H1 (cell line): Measurements from ENCODE around the gene DIP2C. TPM values are rescaled to one million over a fixed set of nuclear protein-coding genes. Genes with fewer than 3 reads are reported as not detected.

Experiments used
- CTCF ChIA-PET: fragments of 300-600 bp; sonication (Branson Sonifier 250); formaldehyde crosslinking; loops from one replicate; lab custom pipeline; 2021; ENCODE audit not compliant: partially characterized antibody; lab: Charles Lee
- POLR2A ChIA-PET: fragments of 300-600 bp; sonication (Branson Sonifier 250); formaldehyde crosslinking; loops from one replicate; lab custom pipeline; 2021; ENCODE audit warnings: inconsistent platforms; ENCODE audit not compliant: partially characterized antibody; lab: Charles Lee
- DNase-seq, 2 experiments: peaks; one replicate each; pipeline versions ENCODE4 v3.0.0 to v3.0.0-alpha.2; 2010 to 2022; ENCODE audit warnings: low spot score in 2 of 2, low read depth in 1 of 2, mixed read lengths in 1 of 2
- FAIRE-seq: peaks from 2 replicates; lab custom pipeline; 2011; peaks lifted over from hg19 to GRCh38; lab: Jason Lieb, UNC
- H2AFZ ChIP-seq: 2 replicates; pipeline ENCODE4 v1.8.1; 2012; ENCODE audit warnings: low read length, inconsistent platforms
- H2AK5ac ChIP-seq: 2 replicates; pipeline ENCODE4 v1.6.1; 2013; ENCODE audit warnings: low read depth, low read length
- H2BK120ac ChIP-seq: replicated peaks from 2 replicates; pipeline ENCODE3; 2013; ENCODE audit warnings: low read depth, low read length, inconsistent platforms
- H2BK12ac ChIP-seq: 2 replicates; pipeline ENCODE4 v1.6.1; 2013; ENCODE audit warnings: low read depth, low read length
- H2BK15ac ChIP-seq: 2 replicates; pipeline ENCODE4 v1.6.1; 2013; ENCODE audit warnings: low read length
- H2BK20ac ChIP-seq: 2 replicates; pipeline ENCODE4 v1.6.1; 2013; ENCODE audit warnings: low read length
- H2BK5ac ChIP-seq: 2 replicates; pipeline ENCODE4 v1.6.1; 2013; ENCODE audit warnings: low read depth, low read length
- H3K14ac ChIP-seq: 2 replicates; pipeline ENCODE4 v1.6.1; 2013; ENCODE audit warnings: inconsistent platforms; ENCODE audit not compliant: insufficient read length
- H3K18ac ChIP-seq: 2 replicates; pipeline ENCODE4 v1.6.1; 2013; ENCODE audit warnings: low read length; ENCODE audit errors: extremely low read depth
- H3K23ac ChIP-seq: 2 replicates; pipeline ENCODE4 v1.6.1; 2013; ENCODE audit warnings: inconsistent platforms; ENCODE audit not compliant: insufficient read length
- H3K23me2 ChIP-seq: 2 replicates; pipeline ENCODE4 v1.6.1; 2013; ENCODE audit warnings: low read depth, low read length
- H3K27ac ChIP-seq: 2 replicates; pipeline ENCODE4 v1.6.1; 2011; ENCODE audit warnings: low read depth, low read length, inconsistent platforms
- H3K27me3 ChIP-seq, 4 experiments: replicated peaks in 1 of 4; 1 replicate in 1 of 4; 2 replicates in 3 of 4; pipeline versions ENCODE4 v1.6.1 to v1.8.1; 2011 to 2013; ENCODE audit warnings: low read length in 3 of 4, mild to moderate bottlenecking in 3 of 4, inconsistent platforms in 2 of 4, mixed read lengths in 2 of 4, moderate library complexity in 1 of 4; ENCODE audit not compliant: control insufficient read depth in 3 of 4, insufficient read depth in 3 of 4; ENCODE audit errors: extremely low read depth in 1 of 4
- H3K36me3 ChIP-seq, 4 experiments: 2 replicates each; pipeline versions ENCODE4 v1.6.1 to v1.8.1; 2011 to 2013; ENCODE audit warnings: mild to moderate bottlenecking in 4 of 4, low read length in 3 of 4, moderate library complexity in 2 of 4, control low read depth in 1 of 4, inconsistent platforms in 1 of 4; ENCODE audit not compliant: insufficient read depth in 4 of 4, control insufficient read depth in 2 of 4
- H3K4ac ChIP-seq: replicated peaks from 2 replicates; pipeline ENCODE3; 2013; ENCODE audit warnings: low read length, low read depth, mixed read lengths, inconsistent platforms; ENCODE audit not compliant: insufficient read length
- H3K4me1 ChIP-seq, 4 experiments: replicated peaks in 1 of 4; 1 replicate in 1 of 4; 2 replicates in 3 of 4; pipeline versions ENCODE4 v1.6.1 to v1.8.1; 2011 to 2013; ENCODE audit warnings: low read length in 3 of 4, inconsistent platforms in 2 of 4, mixed read lengths in 1 of 4; ENCODE audit not compliant: insufficient read depth in 4 of 4, control insufficient read depth in 3 of 4
- H3K4me2 ChIP-seq, 2 experiments: 2 replicates each; pipeline versions ENCODE4 v1.6.1 to v1.8.1; 2011 to 2013; ENCODE audit warnings: low read depth in 2 of 2, low read length in 2 of 2, control low read depth in 1 of 2, inconsistent platforms in 1 of 2, mild to moderate bottlenecking in 1 of 2; ENCODE audit not compliant: insufficient read depth in 1 of 2
- H3K4me3 ChIP-seq, 4 experiments: fragments of 200-600, 300-600 bp in 1 of 4; sonication (generic), shearing (Covaris generic), sonication (Bioruptor Twin) in 1 of 4; 2 replicates each; pipeline versions ENCODE4 v1.5.1 to v1.8.1; 2011 to 2016; ENCODE audit warnings: low read length in 4 of 4, low read depth in 3 of 4, control low read depth in 2 of 4, inconsistent platforms in 2 of 4, mild to moderate bottlenecking in 2 of 4, mixed read lengths in 1 of 4, moderate library complexity in 1 of 4; ENCODE audit not compliant: insufficient read depth in 2 of 4; ENCODE audit errors: extremely low read depth in 1 of 4
- H3K56ac ChIP-seq: replicated peaks from 2 replicates; pipeline ENCODE3; 2013; ENCODE audit warnings: low read depth, mild to moderate bottlenecking, mixed read lengths, low read length, inconsistent platforms; ENCODE audit not compliant: insufficient read length
- H3K79me1 ChIP-seq: 2 replicates; pipeline ENCODE4 v1.6.1; 2013; ENCODE audit warnings: low read depth, low read length, control low read depth
- H3K79me2 ChIP-seq, 2 experiments: 2 replicates each; pipeline versions ENCODE4 v1.6.1 to v1.8.1; 2012 to 2013; ENCODE audit warnings: low read length in 2 of 2, mild to moderate bottlenecking in 2 of 2, inconsistent platforms in 1 of 2; ENCODE audit not compliant: insufficient read depth in 2 of 2, control insufficient read depth in 1 of 2
- H3K9ac ChIP-seq, 4 experiments: replicated peaks in 1 of 4; 1 replicate in 1 of 4; 2 replicates in 3 of 4; pipeline versions ENCODE4 v1.6.1 to v1.8.1; 2011 to 2013; ENCODE audit warnings: low read depth in 3 of 4, low read length in 3 of 4, control low read depth in 2 of 4, mild to moderate bottlenecking in 2 of 4, moderate library complexity in 2 of 4, inconsistent platforms in 1 of 4; ENCODE audit errors: extremely low read depth in 1 of 4
- H3K9me3 ChIP-seq, 2 experiments: 2 replicates each; pipeline versions ENCODE4 v1.6.1 to v1.8.1; 2012 to 2013; ENCODE audit warnings: mild to moderate bottlenecking in 2 of 2, moderate library complexity in 2 of 2, control low read depth in 1 of 2, inconsistent platforms in 1 of 2, low read depth in 1 of 2, low read length in 1 of 2, mixed read lengths in 1 of 2; ENCODE audit not compliant: insufficient read depth in 2 of 2
- H4K20me1 ChIP-seq, 2 experiments: replicated peaks in 1 of 2; 2 replicates each; pipeline versions ENCODE3 to v1.8.1; 2011 to 2013; ENCODE audit warnings: inconsistent platforms in 2 of 2, low read length in 2 of 2, mild to moderate bottlenecking in 1 of 2; ENCODE audit not compliant: insufficient read depth in 2 of 2, control insufficient read depth in 1 of 2
- H4K5ac ChIP-seq: 2 replicates; pipeline ENCODE4 v1.6.1; 2013; ENCODE audit warnings: low read length, low read depth, mixed read lengths, inconsistent platforms; ENCODE audit not compliant: insufficient read length
- H4K8ac ChIP-seq: 2 replicates; pipeline ENCODE4 v1.8.0; 2013; ENCODE audit warnings: mild to moderate bottlenecking, moderate library complexity, low read length, inconsistent platforms; ENCODE audit not compliant: insufficient read depth; ENCODE audit errors: extremely low read depth
- H4K91ac ChIP-seq: replicated peaks from 2 replicates; pipeline ENCODE3; 2013; ENCODE audit warnings: low read length, mixed read lengths, inconsistent platforms; ENCODE audit not compliant: insufficient read length
- CEBPB ChIP-seq: IDR thresholded peaks from 2 replicates; pipeline ENCODE4 v1.6.1; 2012; ENCODE audit warnings: low read depth, low read length
- CHD2 ChIP-seq: IDR thresholded peaks from 2 replicates; pipeline ENCODE4 v1.6.1; 2012; ENCODE audit warnings: low read length, improper control_type of control experiment
- CTBP2 ChIP-seq: IDR thresholded peaks from 2 replicates; pipeline ENCODE4 v1.7.0; 2011; ENCODE audit warnings: borderline replicate concordance, mild to moderate bottlenecking, moderate library complexity, mixed read lengths, low read length; ENCODE audit not compliant: insufficient read depth, insufficient read length
- MAFK ChIP-seq: IDR thresholded peaks from 2 replicates; pipeline ENCODE4 v1.6.1; 2012; ENCODE audit warnings: low read depth, mild to moderate bottlenecking, improper control_type of control experiment, low read length
- POU5F1 ChIP-seq: IDR thresholded peaks from 2 replicates; pipeline ENCODE4 v1.6.1; 2011; ENCODE audit warnings: low read depth, mild to moderate bottlenecking, low read length, moderate library complexity
- RAD21 ChIP-seq, 2 experiments: IDR thresholded peaks in 1 of 2; conservative IDR thresholded peaks in 1 of 2; 2 replicates each; pipeline ENCODE4 v1.6.1; 2011; ENCODE audit warnings: low read depth in 2 of 2, low read length in 2 of 2, improper control_type of control experiment in 1 of 2, inconsistent platforms in 1 of 2, mild to moderate bottlenecking in 1 of 2, moderate library complexity in 1 of 2
- RBBP5 ChIP-seq: IDR thresholded peaks from 2 replicates; pipeline ENCODE4 v1.7.1; 2012; ENCODE audit warnings: low read depth, mild to moderate bottlenecking, inconsistent platforms, low read length, moderate library complexity, borderline replicate concordance
- SAP30 ChIP-seq: fragments of 300-600 bp; sonication (generic); IDR thresholded peaks from 2 replicates; pipeline ENCODE4 v1.7.1; 2012; ENCODE audit warnings: low read length, moderate library complexity, mild to moderate bottlenecking, inconsistent platforms; ENCODE audit not compliant: insufficient read depth, insufficient replicate concordance
- WGBS, 2 experiments: shearing (Covaris generic) in 1 of 2; methylation state at CpG; one replicate each; pipeline versions ENCODE4 v1.1.6 to v1.1.7; 2013 to 2015; ENCODE audit warnings: low lambda C conversion rate in 2 of 2, mixed read lengths in 2 of 2, inconsistent platforms in 1 of 2, low coverage in 1 of 2, missing lambda C conversion rate in 1 of 2; ENCODE audit not compliant: insufficient replicate concordance in 2 of 2, insufficient coverage in 1 of 2, insufficient read length in 1 of 2; ENCODE audit errors: extremely low coverage in 1 of 2, missing lambda C conversion rate in 1 of 2; 5-methylcytosine and 5-hydroxymethylcytosine counted together
- polyA plus RNA-seq, 7 experiments: library from polyadenylated mRNA; depleted of rRNA in 3 of 7; stranded (reverse) in 5 of 7; unstranded in 2 of 7; fragments of >200 nt in 5 of 7; fragments of 200-250 nt in 2 of 7; gene quantifications; 1 replicate in 5 of 7; 2 replicates in 1 of 7; 4 replicates in 1 of 7; pipeline versions ENCODE4 v1.2.1 to v1.2.3, GENCODE V29; 2011 to 2013; ENCODE audit warnings: missing spikeins in 2 of 7, mixed read lengths in 2 of 7
- total RNA-seq: library from RNA; stranded (reverse); fragmentation: NEBNext Ultra II Directional; extraction: Animal tissue kit (Norgen Biotek cat#: 25700); gene quantifications from 2 replicates; pipeline ENCODE4 v1.2.1, GENCODE V29; 2021

DIP2C gene
- total and polyA plus RNA-seq, 2 of the 8 experiments (the other 6 are each of a cell fraction or from before 2014, with no cell fraction given): 3.8 to 9.3 TPM

GRCh38 chr10:435397-435796, 254.1 kb downstream of the DIP2C start:
- no peak overlapping the region for H2AFZ ChIP-seq
- H3K14ac ChIP-seq: no peak overlapping the region
- H4K8ac ChIP-seq: no peak overlapping the region
- TF ChIP-seq RAD21 (IDR thresholded peaks at IDR 0.05 in 1 of 2, conservative IDR thresholded peaks at IDR 0.05 in 1 of 2; ENCODE audit: low read depth in 2 of 2, low read length in 2 of 2) (no peak), RBBP5 (no peak), SAP30 (no peak), CEBPB (no peak), CTBP2 (no peak), MAFK (no peak), CHD2 (no peak), POU5F1 (no peak)
- no peak overlapping the region for H2BK120ac ChIP-seq
- H3K56ac ChIP-seq: no peak overlapping the region
- ChIA-PET POLR2A (no interaction called here), CTCF (interaction anchor here (0.7 to 3.6 kb wide), 2 partner anchors 19 to 39 kb away, joined by 3 to 14 read pairs; no protein-coding TSS in a partner anchor)
- H3K4me1 ChIP-seq: no peaks in the 10 kb centered on the region
- H3K4me3 ChIP-seq: no peak overlapping the region
- no peak overlapping the region for H3K18ac ChIP-seq
- FAIRE-seq: no peak
- H4K5ac ChIP-seq: no peak overlapping the region
- no peak overlapping the region for H4K91ac ChIP-seq
- no peak overlapping the region for H2BK15ac ChIP-seq
- no peaks in the 10 kb centered on the region for H3K23me2 ChIP-seq
- H4K20me1 ChIP-seq: no peaks in the 10 kb centered on the region
- no peak overlapping the region; a peak in 1 of 4 replicates for H3K4me2 ChIP-seq
- H3K23ac ChIP-seq: no peak overlapping the region
- H3K27ac ChIP-seq: no peak overlapping the region
- no peak overlapping the region for H3K9ac ChIP-seq
- no peak overlapping the region for H2AK5ac ChIP-seq
- DNase-seq: no peak
- H2BK12ac ChIP-seq: no peak overlapping the region
- no peaks in the 10 kb centered on the region for H3K27me3 ChIP-seq
- H2BK20ac ChIP-seq: no peak overlapping the region
- H3K79me2 ChIP-seq: no peaks in the 10 kb centered on the region
- H3K4ac ChIP-seq: no peak overlapping the region
- no peaks in the 10 kb centered on the region for H3K79me1 ChIP-seq
- H2BK5ac ChIP-seq: no peak overlapping the region
- H3K9me3 ChIP-seq: peaks cover 4 to 5% of the 10 kb centered on the region in 2 experiments; a peak in 1 of 4 replicates
- no peaks in the 10 kb centered on the region for H3K36me3 ChIP-seq
- WGBS, 2 experiments: 88% methylated on average over 3 of the region's 3 CpGs; no CpG with 5 or more reads in 1 of the 2 experiments
